Liver (tissue), 3 donors: ENCODE measurements around the gene GDPD5.

Source experiments
- EGR1 ChIP-seq, 2 donors: IDR thresholded peaks; 2 replicates each; pipeline ENCODE4 v1.6.1; 2016 to 2018; ENCODE audit warnings: antibody characterized with exemption in 2 of 2, low read depth in 2 of 2
- FOXA1 ChIP-seq: IDR thresholded peaks from 2 replicates; pipeline ENCODE4 v1.6.1; 2016; ENCODE audit warnings: antibody characterized with exemption
- FOXA2 ChIP-seq: IDR thresholded peaks from 2 replicates; pipeline ENCODE4 v1.6.1; 2016; ENCODE audit warnings: antibody characterized with exemption
- GABPA ChIP-seq, 2 donors: IDR thresholded peaks in 1 of 2; conservative IDR thresholded peaks in 1 of 2; 2 replicates each; pipeline ENCODE4 v1.6.1; 2016; ENCODE audit warnings: antibody characterized with exemption in 2 of 2, mild to moderate bottlenecking in 1 of 2, moderate library complexity in 1 of 2
- JUND ChIP-seq, 2 donors: IDR thresholded peaks; 2 replicates each; pipeline ENCODE4 v1.6.1; 2016; ENCODE audit warnings: antibody characterized with exemption in 2 of 2
- RAD21 ChIP-seq, 2 donors: IDR thresholded peaks; 2 replicates each; pipeline ENCODE4 v1.6.1; 2016; ENCODE audit warnings: antibody characterized with exemption in 2 of 2, mild to moderate bottlenecking in 2 of 2
- RXRA ChIP-seq, 2 donors: IDR thresholded peaks; 2 replicates each; pipeline ENCODE4 v1.6.1; 2017 to 2018; ENCODE audit warnings: antibody characterized with exemption in 2 of 2, mild to moderate bottlenecking in 1 of 2
- SP1 ChIP-seq: IDR thresholded peaks from 2 replicates; pipeline ENCODE4 v1.6.1; 2018; ENCODE audit warnings: antibody characterized with exemption, mild to moderate bottlenecking
- TAF1 ChIP-seq: conservative IDR thresholded peaks from 2 replicates; pipeline ENCODE4 v1.6.1; 2016; ENCODE audit warnings: antibody characterized with exemption, mild to moderate bottlenecking
- YY1 ChIP-seq: IDR thresholded peaks from 2 replicates; pipeline ENCODE4 v1.6.1; 2016; ENCODE audit warnings: antibody characterized with exemption, mild to moderate bottlenecking
- TF ChIP-seq, protein P1 (sequence below): fragments of 150-350 bp; IDR thresholded peaks from 2 replicates; pipeline ENCODE4 v1.5.1; 2017; ENCODE audit warnings: improper control_type of control experiment, low read depth, low read length; ENCODE audit not compliant: missing input control
- TF ChIP-seq, protein P2 (sequence below): IDR thresholded peaks from 2 replicates; pipeline ENCODE4 v1.6.1; 2016; ENCODE audit warnings: antibody characterized with exemption
- TF ChIP-seq, protein P3 (sequence below): IDR thresholded peaks from 2 replicates; pipeline ENCODE4 v1.6.1; 2016; ENCODE audit warnings: antibody characterized with exemption
- TF ChIP-seq, protein P4 (sequence below): IDR thresholded peaks from 2 replicates; pipeline ENCODE4 v1.6.1; 2016; ENCODE audit warnings: antibody characterized with exemption, mild to moderate bottlenecking
- donor health status: healthy.
- donor health status: healthy.

DNA sequence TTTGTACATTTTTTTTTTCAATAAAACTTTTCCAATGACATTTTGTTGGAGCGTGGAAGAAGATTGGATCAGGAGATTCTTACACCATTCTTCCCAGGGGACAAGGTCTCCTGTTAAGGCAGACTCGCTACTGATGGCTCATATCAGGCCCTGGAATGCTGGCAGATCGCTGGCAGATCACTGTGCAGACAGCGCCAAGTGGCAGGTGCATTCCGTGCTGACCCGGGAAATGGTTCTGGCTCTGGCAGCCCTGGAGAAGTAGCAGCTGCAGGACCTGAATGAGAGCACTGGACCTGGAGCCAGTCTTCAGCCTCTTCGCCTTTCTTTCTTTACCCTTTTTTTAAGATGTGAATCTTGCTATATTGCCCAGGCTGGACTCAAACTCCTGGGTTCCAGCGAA is 47.0 kb upstream of the GDPD5 start:
- no peak for TF ChIP-seq RAD21 (IDR thresholded peaks at IDR 0.05)
- TF ChIP-seq, protein P1, sequence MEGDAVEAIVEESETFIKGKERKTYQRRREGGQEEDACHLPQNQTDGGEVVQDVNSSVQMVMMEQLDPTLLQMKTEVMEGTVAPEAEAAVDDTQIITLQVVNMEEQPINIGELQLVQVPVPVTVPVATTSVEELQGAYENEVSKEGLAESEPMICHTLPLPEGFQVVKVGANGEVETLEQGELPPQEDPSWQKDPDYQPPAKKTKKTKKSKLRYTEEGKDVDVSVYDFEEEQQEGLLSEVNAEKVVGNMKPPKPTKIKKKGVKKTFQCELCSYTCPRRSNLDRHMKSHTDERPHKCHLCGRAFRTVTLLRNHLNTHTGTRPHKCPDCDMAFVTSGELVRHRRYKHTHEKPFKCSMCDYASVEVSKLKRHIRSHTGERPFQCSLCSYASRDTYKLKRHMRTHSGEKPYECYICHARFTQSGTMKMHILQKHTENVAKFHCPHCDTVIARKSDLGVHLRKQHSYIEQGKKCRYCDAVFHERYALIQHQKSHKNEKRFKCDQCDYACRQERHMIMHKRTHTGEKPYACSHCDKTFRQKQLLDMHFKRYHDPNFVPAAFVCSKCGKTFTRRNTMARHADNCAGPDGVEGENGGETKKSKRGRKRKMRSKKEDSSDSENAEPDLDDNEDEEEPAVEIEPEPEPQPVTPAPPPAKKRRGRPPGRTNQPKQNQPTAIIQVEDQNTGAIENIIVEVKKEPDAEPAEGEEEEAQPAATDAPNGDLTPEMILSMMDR: no peak
- no peak for TF ChIP-seq SP1
- no peak for TF ChIP-seq JUND (IDR thresholded peaks at IDR 0.05)
- TF ChIP-seq FOXA1: no peak
- TF ChIP-seq, protein P2, sequence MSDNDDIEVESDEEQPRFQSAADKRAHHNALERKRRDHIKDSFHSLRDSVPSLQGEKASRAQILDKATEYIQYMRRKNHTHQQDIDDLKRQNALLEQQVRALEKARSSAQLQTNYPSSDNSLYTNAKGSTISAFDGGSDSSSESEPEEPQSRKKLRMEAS: no peak
- no peak for TF ChIP-seq YY1
- no peak for TF ChIP-seq GABPA (IDR thresholded peaks at IDR 0.05 in 1 of 2, conservative IDR thresholded peaks at IDR 0.05 in 1 of 2)
- TF ChIP-seq, protein P3, sequence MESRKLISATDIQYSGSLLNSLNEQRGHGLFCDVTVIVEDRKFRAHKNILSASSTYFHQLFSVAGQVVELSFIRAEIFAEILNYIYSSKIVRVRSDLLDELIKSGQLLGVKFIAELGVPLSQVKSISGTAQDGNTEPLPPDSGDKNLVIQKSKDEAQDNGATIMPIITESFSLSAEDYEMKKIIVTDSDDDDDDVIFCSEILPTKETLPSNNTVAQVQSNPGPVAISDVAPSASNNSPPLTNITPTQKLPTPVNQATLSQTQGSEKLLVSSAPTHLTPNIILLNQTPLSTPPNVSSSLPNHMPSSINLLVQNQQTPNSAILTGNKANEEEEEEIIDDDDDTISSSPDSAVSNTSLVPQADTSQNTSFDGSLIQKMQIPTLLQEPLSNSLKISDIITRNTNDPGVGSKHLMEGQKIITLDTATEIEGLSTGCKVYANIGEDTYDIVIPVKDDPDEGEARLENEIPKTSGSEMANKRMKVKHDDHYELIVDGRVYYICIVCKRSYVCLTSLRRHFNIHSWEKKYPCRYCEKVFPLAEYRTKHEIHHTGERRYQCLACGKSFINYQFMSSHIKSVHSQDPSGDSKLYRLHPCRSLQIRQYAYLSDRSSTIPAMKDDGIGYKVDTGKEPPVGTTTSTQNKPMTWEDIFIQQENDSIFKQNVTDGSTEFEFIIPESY: no peak
- TF ChIP-seq TAF1: no peak
- TF ChIP-seq, protein P4, sequence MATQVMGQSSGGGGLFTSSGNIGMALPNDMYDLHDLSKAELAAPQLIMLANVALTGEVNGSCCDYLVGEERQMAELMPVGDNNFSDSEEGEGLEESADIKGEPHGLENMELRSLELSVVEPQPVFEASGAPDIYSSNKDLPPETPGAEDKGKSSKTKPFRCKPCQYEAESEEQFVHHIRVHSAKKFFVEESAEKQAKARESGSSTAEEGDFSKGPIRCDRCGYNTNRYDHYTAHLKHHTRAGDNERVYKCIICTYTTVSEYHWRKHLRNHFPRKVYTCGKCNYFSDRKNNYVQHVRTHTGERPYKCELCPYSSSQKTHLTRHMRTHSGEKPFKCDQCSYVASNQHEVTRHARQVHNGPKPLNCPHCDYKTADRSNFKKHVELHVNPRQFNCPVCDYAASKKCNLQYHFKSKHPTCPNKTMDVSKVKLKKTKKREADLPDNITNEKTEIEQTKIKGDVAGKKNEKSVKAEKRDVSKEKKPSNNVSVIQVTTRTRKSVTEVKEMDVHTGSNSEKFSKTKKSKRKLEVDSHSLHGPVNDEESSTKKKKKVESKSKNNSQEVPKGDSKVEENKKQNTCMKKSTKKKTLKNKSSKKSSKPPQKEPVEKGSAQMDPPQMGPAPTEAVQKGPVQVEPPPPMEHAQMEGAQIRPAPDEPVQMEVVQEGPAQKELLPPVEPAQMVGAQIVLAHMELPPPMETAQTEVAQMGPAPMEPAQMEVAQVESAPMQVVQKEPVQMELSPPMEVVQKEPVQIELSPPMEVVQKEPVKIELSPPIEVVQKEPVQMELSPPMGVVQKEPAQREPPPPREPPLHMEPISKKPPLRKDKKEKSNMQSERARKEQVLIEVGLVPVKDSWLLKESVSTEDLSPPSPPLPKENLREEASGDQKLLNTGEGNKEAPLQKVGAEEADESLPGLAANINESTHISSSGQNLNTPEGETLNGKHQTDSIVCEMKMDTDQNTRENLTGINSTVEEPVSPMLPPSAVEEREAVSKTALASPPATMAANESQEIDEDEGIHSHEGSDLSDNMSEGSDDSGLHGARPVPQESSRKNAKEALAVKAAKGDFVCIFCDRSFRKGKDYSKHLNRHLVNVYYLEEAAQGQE: no peak
- TF ChIP-seq RXRA (IDR thresholded peaks at IDR 0.05): no peak
- no peak for TF ChIP-seq EGR1 (IDR thresholded peaks at IDR 0.05; ENCODE audit: low read depth in 2 of 2)
- no peak for TF ChIP-seq FOXA2
